PFSK-1 (cell line): Measurements from ENCODE around the gene MOV10L1.

Experiments used
- POLR2AphosphoS5 ChIP-seq: IDR thresholded peaks from 2 replicates; pipeline ENCODE4 v1.6.1; 2012; ENCODE audit warnings: low read depth, mild to moderate bottlenecking, control low read depth, low read length, moderate library complexity
- REST ChIP-seq, 2 experiments: IDR thresholded peaks; 2 replicates each; pipeline versions ENCODE4 v1.6.1 to v1.8.0; 2011 to 2012; ENCODE audit warnings: low read depth in 2 of 2, low read length in 2 of 2, control low read depth in 1 of 2, inconsistent platforms in 1 of 2, mild to moderate bottlenecking in 1 of 2, moderate library complexity in 1 of 2; ENCODE audit not compliant: insufficient read depth in 1 of 2

GRCh38 chr22:50207383-50208140 is 117.8 kb downstream of the MOV10L1 start:
- TF ChIP-seq POLR2AphosphoS5: no peak
- no peak for TF ChIP-seq REST (IDR thresholded peaks at IDR 0.05; ENCODE audit: insufficient read depth in 1 of 2, low read depth in 2 of 2, low read length in 2 of 2)
